HFFc6 (cell line): ENCODE results near the gene CEP131. TPM values are rescaled to one million over a fixed set of nuclear protein-coding genes. Genes with fewer than 3 reads are reported as not detected.

Experiments
- DNase-seq: peaks from one replicate; pipeline ENCODE4 v3.0.0-alpha.2; 2018
- H3K27ac Mint-ChIP-seq: 2 replicates; pipeline ENCODE4 v1.8.0; 2020; ENCODE audit warnings: mild to moderate bottlenecking, mixed read lengths
- H3K27me3 Mint-ChIP-seq: 2 replicates; pipeline ENCODE4 v1.8.0; 2021; ENCODE audit warnings: mild to moderate bottlenecking, moderate library complexity, mixed read lengths; ENCODE audit not compliant: insufficient read depth
- H3K36me3 Mint-ChIP-seq: 2 replicates; pipeline ENCODE4 v1.8.0; 2021; ENCODE audit warnings: low read depth, mixed read lengths
- H3K4me1 Mint-ChIP-seq: 2 replicates; pipeline ENCODE4 v1.8.0; 2020; ENCODE audit warnings: low read depth, mixed read lengths
- H3K4me3 Mint-ChIP-seq: 2 replicates; pipeline ENCODE4 v1.8.0; 2020; ENCODE audit warnings: mild to moderate bottlenecking, moderate library complexity, mixed read lengths
- H3K9me3 Mint-ChIP-seq: 2 replicates; pipeline ENCODE4 v1.8.0; 2020; ENCODE audit warnings: mild to moderate bottlenecking, mixed read lengths
- long read RNA-seq: library from polyadenylated mRNA; unstranded; transcript quantifications from one replicate; pipeline ENCODE4 v2.0.0, GENCODE V29; 2019
- total RNA-seq, 6 experiments: library from RNA; stranded (reverse); fragmentation: NEBNext Ultra II Directional; extraction: Animal tissue kit (Norgen Biotek cat#: 25700); gene quantifications; 2 replicates in 1 of 6; 3 replicates in 5 of 6; pipeline ENCODE4 v1.2.3, GENCODE V29; 2021
- TF ChIP-seq, protein P1 (sequence below): fragments of 200-600 bp; sonication (generic); IDR thresholded peaks from 2 replicates; pipeline ENCODE4 v1.5.0; 2021; ENCODE audit warnings: antibody characterized with exemption, mild to moderate bottlenecking

CEP131 gene
- 10 to 100 TPM in 4 of 6 experiments, 1 to 10 TPM in 2; 8.3 to 13.2 (median 10.7) TPM for total RNA-seq
- long read RNA-seq, partial matches to known transcripts, result 3 of 9 reads
- long read RNA-seq, other reads (novel, unspliced or antisense), result 2 of 9 reads

DNA sequence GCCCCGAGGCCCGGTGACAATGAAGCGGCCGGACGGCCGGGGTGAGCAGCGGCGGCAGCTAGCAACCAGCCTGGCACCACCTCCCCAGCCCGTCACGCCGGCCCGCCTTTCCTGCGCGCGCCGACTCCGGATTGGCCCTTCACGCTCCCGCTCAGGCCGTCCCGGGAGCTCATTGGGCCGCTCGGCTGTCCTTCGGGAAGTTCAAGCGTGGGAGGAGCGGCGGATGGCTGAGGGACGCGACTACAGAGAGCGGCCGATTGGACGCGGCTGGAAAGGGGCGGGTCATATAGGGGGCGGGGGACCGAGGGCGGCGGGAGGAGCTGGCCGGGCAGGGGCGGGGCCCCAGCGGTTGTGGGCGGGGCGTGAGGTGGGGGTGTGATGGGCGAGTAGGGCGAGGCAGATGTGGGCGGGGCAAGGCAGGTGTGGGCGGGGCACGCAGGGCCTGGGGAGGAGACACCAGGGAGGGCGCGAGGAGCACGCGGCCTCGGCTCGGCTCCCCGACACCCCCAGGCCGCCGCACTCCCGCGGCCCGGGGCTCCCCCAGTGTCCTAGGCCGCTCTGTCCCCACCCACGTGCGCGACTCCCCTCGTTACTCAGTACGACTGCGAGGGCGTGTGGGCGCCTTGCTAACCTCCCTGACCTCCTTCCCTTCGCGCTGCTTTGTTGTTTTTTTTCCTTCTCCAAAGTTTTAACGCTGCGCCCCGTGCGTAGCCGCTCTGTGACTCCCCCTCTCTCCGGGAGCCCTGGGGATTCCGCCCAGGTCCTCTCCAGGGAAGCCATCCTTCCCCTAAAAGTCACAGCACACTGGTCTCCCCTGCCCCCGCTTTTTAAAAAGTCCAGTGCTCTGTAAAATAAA lies at the start of gene CEP131:
TSS of gene CEP131 (minus strand) at position 60 of the 856 bp plus-strand sequence. CDS start 2,909 bp downstream, outside the sequence.
- H3K27me3 Mint-ChIP-seq, result no peaks in the 10 kb centered on the region
- H3K36me3 Mint-ChIP-seq, result peaks cover 7% of the 10 kb centered on the region; the same call in 1 of the 2 replicates
- H3K9me3 Mint-ChIP-seq, result no peaks in the 10 kb centered on the region
- H3K27ac Mint-ChIP-seq, result peak within 1 kb of the TSS; percentile 81
- H3K4me1 Mint-ChIP-seq, result peaks cover 18% of the 10 kb centered on the region
- DNase-seq, result peak; percentile 98
- H3K4me3 Mint-ChIP-seq, result peak within 1 kb of the TSS; percentile 86
- TF ChIP-seq, protein P1, sequence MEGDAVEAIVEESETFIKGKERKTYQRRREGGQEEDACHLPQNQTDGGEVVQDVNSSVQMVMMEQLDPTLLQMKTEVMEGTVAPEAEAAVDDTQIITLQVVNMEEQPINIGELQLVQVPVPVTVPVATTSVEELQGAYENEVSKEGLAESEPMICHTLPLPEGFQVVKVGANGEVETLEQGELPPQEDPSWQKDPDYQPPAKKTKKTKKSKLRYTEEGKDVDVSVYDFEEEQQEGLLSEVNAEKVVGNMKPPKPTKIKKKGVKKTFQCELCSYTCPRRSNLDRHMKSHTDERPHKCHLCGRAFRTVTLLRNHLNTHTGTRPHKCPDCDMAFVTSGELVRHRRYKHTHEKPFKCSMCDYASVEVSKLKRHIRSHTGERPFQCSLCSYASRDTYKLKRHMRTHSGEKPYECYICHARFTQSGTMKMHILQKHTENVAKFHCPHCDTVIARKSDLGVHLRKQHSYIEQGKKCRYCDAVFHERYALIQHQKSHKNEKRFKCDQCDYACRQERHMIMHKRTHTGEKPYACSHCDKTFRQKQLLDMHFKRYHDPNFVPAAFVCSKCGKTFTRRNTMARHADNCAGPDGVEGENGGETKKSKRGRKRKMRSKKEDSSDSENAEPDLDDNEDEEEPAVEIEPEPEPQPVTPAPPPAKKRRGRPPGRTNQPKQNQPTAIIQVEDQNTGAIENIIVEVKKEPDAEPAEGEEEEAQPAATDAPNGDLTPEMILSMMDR, result no peak

DNA sequence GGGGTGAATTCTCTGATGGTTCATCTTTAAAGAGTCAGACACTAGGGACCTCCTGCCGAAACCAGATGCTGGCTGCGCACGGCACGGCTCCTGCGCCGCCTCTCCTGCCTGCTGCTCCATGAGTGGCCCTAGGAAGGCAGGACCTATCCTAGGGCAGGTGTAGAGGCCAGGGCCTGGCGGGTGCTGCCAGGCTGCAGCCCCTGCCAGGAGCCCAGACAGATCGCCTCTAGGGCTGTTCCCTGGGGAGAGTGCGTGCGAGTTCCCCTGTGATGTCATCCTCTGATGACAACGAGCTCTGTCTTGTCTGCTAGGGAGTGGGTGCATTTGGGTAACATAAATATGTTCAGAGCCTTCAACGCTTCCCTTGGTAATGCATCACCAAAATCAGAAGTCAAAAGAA lies 48.5 kb upstream of the CEP131 start:
- Mint-ChIP-seq H3K9me3 (no peaks in the 10 kb centered on the region), H3K27me3 (no peaks in the 10 kb centered on the region; the same call in 1 of the 2 replicates), H3K4me3 (no peak overlapping the region), H3K4me1 (no peaks in the 10 kb centered on the region; the same call in 1 of the 2 replicates), H3K36me3 (peaks cover 31% of the 10 kb centered on the region), H3K27ac (no peak overlapping the region)
- DNase-seq, result no peak
- TF ChIP-seq, protein P1, result no peak

DNA sequence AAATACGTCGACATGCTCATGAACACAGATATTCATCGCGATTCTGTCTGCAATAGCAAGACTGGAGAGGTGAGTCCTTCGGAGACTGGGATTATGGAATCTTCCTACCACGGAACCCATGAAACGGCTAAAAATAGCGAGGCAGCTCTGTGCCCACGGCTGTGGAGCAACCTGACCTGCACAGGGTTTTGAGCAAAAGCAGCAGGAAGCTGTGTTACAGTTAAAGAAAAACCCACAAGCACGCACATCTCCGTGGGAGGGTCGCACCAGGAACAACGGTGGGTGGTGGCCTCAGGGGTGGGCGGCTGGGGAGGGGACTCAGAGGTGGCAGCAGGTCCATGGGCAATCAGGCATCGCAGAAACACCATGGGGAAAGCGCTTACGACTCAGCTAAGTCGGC lies 47.5 kb upstream of the CEP131 start:
- peaks cover 39% of the 10 kb centered on the region for H3K36me3 Mint-ChIP-seq
- H3K4me1 Mint-ChIP-seq, result no peaks in the 10 kb centered on the region; the same call in 1 of the 2 replicates
- H3K27ac Mint-ChIP-seq, result no peak overlapping the region
- no peaks in the 10 kb centered on the region for H3K9me3 Mint-ChIP-seq
- DNase-seq, result no peak
- H3K4me3 Mint-ChIP-seq, result no peak overlapping the region
- no peaks in the 10 kb centered on the region; the same call in 1 of the 2 replicates for H3K27me3 Mint-ChIP-seq
- TF ChIP-seq, protein P1, result no peak

DNA sequence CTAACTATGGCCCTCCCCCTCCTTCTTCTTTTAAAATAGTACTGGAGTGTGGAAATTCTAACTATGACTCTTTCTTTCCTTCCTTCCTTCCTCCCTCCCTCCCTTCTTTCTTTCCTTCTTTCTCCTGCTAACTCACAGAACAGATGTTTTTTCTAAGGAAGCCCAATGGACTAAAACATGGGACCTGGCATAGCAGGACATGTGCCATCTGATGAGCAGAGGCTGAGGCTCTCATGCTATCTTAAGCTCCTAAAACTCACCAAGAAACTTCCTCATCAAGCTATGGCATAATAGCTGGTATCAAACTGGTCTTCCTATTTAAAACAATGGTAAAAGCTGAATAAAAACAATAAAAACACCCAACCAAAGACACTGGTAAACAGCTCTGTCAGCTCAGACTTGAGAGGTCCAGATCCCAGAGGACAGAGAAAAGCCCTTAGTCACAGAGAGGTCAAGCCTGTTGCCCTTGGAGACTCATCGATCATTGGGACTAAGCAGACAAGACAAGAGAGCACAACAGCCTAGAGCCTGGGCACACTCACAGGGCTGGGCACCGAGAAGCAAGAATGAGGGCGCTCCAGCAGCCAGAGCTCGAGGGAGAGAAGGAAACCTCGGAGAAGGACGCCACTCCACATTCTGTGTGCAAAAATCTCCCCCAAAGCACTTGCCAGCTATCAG lies 44.8 kb upstream of the CEP131 start:
- no peaks in the 10 kb centered on the region for H3K9me3 Mint-ChIP-seq
- no peak for DNase-seq
- TF ChIP-seq, protein P1, result no peak
- H3K27me3 Mint-ChIP-seq, result no peaks in the 10 kb centered on the region; the same call in 1 of the 2 replicates
- peak overlapping the region; percentile 25; the same call in 1 of the 2 replicates for H3K27ac Mint-ChIP-seq
- H3K4me1 Mint-ChIP-seq, result no peaks in the 10 kb centered on the region; the same call in 1 of the 2 replicates
- peaks cover 35% of the 10 kb centered on the region for H3K36me3 Mint-ChIP-seq
- H3K4me3 Mint-ChIP-seq, result no peak overlapping the region

GRCh38 chr17:81265576-81265975 lies 42.8 kb upstream of the CEP131 start:
- Mint-ChIP-seq H3K4me1 (no peaks in the 10 kb centered on the region; the same call in 1 of the 2 replicates), H3K27ac (no peak overlapping the region), H3K4me3 (no peak overlapping the region), H3K9me3 (no peaks in the 10 kb centered on the region), H3K36me3 (peaks cover 29% of the 10 kb centered on the region), H3K27me3 (no peaks in the 10 kb centered on the region; the same call in 1 of the 2 replicates)
- TF ChIP-seq, protein P1, result no peak
- DNase-seq, result no peak
